Measurements from ENCODE around the gene DHPS. TPM values are rescaled to one million over a fixed set of nuclear protein-coding genes. Genes with fewer than 3 reads are reported as not detected.

Gene DHPS
- total and polyA plus RNA-seq, 2 of the 13 experiments (the other 11 are each of a cell fraction or from before 2014, with no cell fraction given) = 43.3 to 84.3 TPM

DNA sequence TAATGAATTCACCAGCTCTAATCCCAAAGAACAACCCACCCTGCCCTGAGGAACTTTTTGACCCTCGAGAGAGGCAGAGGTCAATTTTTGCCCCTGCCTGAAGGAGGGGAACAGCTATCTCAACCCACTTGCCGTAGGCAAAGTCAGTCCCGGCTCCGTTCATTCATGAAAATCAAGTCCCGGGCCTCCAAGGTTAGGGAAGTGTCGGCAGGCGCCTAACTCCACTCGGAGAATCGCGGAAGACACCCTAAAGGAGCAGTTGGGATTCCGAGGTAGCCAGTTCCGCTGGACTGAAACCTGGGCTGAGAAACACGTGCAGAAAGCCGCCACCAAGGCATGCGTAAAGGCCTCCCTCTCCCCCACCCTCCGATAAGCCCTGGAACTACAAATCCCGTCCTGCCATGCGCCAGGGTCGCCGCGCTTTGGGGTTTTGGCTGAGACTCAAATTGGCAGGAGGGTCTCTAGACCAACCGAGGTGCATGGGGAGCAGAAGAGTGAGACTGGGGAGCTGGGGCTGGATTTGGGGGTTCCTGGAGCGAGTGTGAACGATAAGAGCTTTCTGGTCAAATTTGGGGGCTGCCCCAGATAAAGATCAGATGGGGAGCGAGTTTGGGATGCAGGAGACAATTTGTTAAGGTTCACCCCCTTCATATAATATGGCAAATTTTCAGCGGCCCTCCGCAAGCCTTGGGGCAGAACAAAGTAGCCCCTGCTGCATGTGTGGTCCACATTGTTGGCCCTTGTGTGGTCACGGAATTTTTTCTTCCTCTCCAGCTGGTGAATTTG, 42.2 kb upstream of the DHPS start, which contains the start of gene TNPO2 (continued):
- TF ChIP-seq, protein P1, sequence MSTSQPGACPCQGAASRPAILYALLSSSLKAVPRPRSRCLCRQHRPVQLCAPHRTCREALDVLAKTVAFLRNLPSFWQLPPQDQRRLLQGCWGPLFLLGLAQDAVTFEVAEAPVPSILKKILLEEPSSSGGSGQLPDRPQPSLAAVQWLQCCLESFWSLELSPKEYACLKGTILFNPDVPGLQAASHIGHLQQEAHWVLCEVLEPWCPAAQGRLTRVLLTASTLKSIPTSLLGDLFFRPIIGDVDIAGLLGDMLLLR (CRISPR knock-in tag; IDR thresholded peaks at IDR 0.05) = 0 out of 2 replicates have a peak, but pooled peaks have one; percentile 61
- TF ChIP-seq RBAK (CRISPR knock-in tag; IDR thresholded peaks at IDR 0.05) (no peak), NKX3-1 (CRISPR knock-in tag; IDR thresholded peaks at IDR 0.05) (no peak), SIN3B (IDR thresholded peaks at IDR 0.05; ENCODE audit: low read length) (no peak), ZNF33A (CRISPR knock-in tag; IDR thresholded peaks at IDR 0.05; ENCODE audit: borderline replicate concordance) (no peak), ZBTB1 (CRISPR knock-in tag; IDR thresholded peaks at IDR 0.05; ENCODE audit: borderline replicate concordance) (no peak), KAT2B (IDR thresholded peaks at IDR 0.05; ENCODE audit: borderline replicate concordance, low read depth, low read length) (no peak), RARG (CRISPR knock-in tag; IDR thresholded peaks at IDR 0.05; ENCODE audit: low read depth) (no peak)
- TF ChIP-seq, protein P2, sequence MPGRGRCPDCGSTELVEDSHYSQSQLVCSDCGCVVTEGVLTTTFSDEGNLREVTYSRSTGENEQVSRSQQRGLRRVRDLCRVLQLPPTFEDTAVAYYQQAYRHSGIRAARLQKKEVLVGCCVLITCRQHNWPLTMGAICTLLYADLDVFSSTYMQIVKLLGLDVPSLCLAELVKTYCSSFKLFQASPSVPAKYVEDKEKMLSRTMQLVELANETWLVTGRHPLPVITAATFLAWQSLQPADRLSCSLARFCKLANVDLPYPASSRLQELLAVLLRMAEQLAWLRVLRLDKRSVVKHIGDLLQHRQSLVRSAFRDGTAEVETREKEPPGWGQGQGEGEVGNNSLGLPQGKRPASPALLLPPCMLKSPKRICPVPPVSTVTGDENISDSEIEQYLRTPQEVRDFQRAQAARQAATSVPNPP (CRISPR knock-in tag; IDR thresholded peaks at IDR 0.05) = no peak
- TF ChIP-seq, protein P3, sequence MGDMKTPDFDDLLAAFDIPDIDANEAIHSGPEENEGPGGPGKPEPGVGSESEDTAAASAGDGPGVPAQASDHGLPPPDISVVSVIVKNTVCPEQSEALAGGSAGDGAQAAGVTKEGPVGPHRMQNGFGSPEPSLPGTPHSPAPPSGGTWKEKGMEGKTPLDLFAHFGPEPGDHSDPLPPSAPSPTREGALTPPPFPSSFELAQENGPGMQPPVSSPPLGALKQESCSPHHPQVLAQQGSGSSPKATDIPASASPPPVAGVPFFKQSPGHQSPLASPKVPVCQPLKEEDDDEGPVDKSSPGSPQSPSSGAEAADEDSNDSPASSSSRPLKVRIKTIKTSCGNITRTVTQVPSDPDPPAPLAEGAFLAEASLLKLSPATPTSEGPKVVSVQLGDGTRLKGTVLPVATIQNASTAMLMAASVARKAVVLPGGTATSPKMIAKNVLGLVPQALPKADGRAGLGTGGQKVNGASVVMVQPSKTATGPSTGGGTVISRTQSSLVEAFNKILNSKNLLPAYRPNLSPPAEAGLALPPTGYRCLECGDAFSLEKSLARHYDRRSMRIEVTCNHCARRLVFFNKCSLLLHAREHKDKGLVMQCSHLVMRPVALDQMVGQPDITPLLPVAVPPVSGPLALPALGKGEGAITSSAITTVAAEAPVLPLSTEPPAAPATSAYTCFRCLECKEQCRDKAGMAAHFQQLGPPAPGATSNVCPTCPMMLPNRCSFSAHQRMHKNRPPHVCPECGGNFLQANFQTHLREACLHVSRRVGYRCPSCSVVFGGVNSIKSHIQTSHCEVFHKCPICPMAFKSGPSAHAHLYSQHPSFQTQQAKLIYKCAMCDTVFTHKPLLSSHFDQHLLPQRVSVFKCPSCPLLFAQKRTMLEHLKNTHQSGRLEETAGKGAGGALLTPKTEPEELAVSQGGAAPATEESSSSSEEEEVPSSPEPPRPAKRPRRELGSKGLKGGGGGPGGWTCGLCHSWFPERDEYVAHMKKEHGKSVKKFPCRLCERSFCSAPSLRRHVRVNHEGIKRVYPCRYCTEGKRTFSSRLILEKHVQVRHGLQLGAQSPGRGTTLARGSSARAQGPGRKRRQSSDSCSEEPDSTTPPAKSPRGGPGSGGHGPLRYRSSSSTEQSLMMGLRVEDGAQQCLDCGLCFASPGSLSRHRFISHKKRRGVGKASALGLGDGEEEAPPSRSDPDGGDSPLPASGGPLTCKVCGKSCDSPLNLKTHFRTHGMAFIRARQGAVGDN (CRISPR knock-in tag; IDR thresholded peaks at IDR 0.05) = peak; percentile 85
